CD4-positive, alpha-beta T cell treated with Interferon gamma for 1 hour (primary cell): ENCODE data around the gene GREB1.

Experiments used
- DNase-seq: peaks from one replicate; pipeline ENCODE4 v3.0.0-alpha.2; 2020

GREB1 gene

GRCh38 chr2:11560806-11561205 is 27.0 kb downstream of the GREB1 start:
- DNase-seq = no peak

- no peak for DNase-seq
Observed at GRCh38 chr2:11562011-11562410, 28.2 kb downstream of the GREB1 start.

GRCh38 chr2:11562476-11562875 is 28.6 kb downstream of the GREB1 start:
- no peak for DNase-seq

- DNase-seq = no peak
Observed at GRCh38 chr2:11563784-11564666, 30.2 kb downstream of the GREB1 start.

- no peak for DNase-seq
Observed at GRCh38 chr2:11564816-11565567, 31.1 kb downstream of the GREB1 start.

- no peak for DNase-seq
Observed at GRCh38 chr2:11566383-11566782, 32.5 kb downstream of the GREB1 start.

- DNase-seq = no peak
Observed at GRCh38 chr2:11567631-11568031, 33.8 kb downstream of the GREB1 start.

- no peak for DNase-seq
Observed at GRCh38 chr2:11568436-11568835, 34.6 kb downstream of the GREB1 start.

- DNase-seq = no peak
Observed at GRCh38 chr2:11569636-11570035, 35.8 kb downstream of the GREB1 start.

GRCh38 chr2:11571170-11571569 is 37.3 kb downstream of the GREB1 start:
- no peak for DNase-seq

GRCh38 chr2:11572996-11573395 is 39.2 kb downstream of the GREB1 start:
- DNase-seq = no peak

- DNase-seq = no peak
Observed at GRCh38 chr2:11573418-11574175, 39.8 kb downstream of the GREB1 start.

- no peak for DNase-seq
Observed at GRCh38 chr2:11574176-11575046, 40.6 kb downstream of the GREB1 start.

- no peak for DNase-seq
Observed at GRCh38 chr2:11576398-11576797, 42.6 kb downstream of the GREB1 start.

GRCh38 chr2:11577101-11577883 is 43.4 kb downstream of the GREB1 start:
- DNase-seq = no peak

GRCh38 chr2:11578081-11578948 is 44.5 kb downstream of the GREB1 start:
- DNase-seq = no peak

GRCh38 chr2:11578986-11579774 is 45.3 kb downstream of the GREB1 start:
- no peak for DNase-seq

GRCh38 chr2:11579867-11580659 is 46.2 kb downstream of the GREB1 start:
- DNase-seq = no peak

- no peak for DNase-seq
Observed at GRCh38 chr2:11580697-11581096, 46.9 kb downstream of the GREB1 start.
